Posterior vena cava (tissue), 2 donors: Measurements from ENCODE around the gene CFAP61. TPM values are rescaled to one million over a fixed set of nuclear protein-coding genes. Genes with fewer than 3 reads are reported as not detected.

Source experiments
- DNase-seq: peaks from one replicate; pipeline ENCODE4 v3.0.0-alpha.2; 2020; ENCODE audit warnings: low spot score
- intact Hi-C, 2 donors: fragments of 100-400 bp; cut with DNase I; formaldehyde crosslinking; loops; one replicate each; pipeline versions ENCODE4 v1.14.1 to v1.14.2; 2022 to 2023
- total RNA-seq, 2 donors: library from RNA; stranded (reverse); fragmentation: NEBNext Ultra II Directional; extraction: Animal tissue kit (Norgen Biotek cat#: 25700); gene quantifications; one replicate each; pipeline ENCODE4 v1.2.1, GENCODE V29; 2021
- donor health status: DM: yes; HTN: yes; CAD: no.
- donor health status: DM: yes; HTN: yes; CAD: no.

The CFAP61 gene
- total RNA-seq, 2 donors from 2014 or later, result 1.2 TPM; not detected in 1

- intact Hi-C loops, result loop anchor here in 1 of 2 donors (5.0 kb wide), 1 partner anchor 801 kb away; no protein-coding TSS in a partner anchor
- DNase-seq, result no peak
Observed at GRCh38 chr20:20023395-20023794, 28.9 kb upstream of the CFAP61 start.

- DNase-seq, result no peak
- intact Hi-C loops, result loop anchor here in 1 of 2 donors (5.0 kb wide), 1 partner anchor 803 kb away; no protein-coding TSS in a partner anchor
Observed at GRCh38 chr20:20024942-20025341, 27.4 kb upstream of the CFAP61 start.

GRCh38 chr20:20027284-20027683, 25.0 kb upstream of the CFAP61 start:
- intact Hi-C loops, result no loop called here

GRCh38 chr20:20031790-20032189, 20.5 kb upstream of the CFAP61 start:
- intact Hi-C loops, result no loop called here
- no peak for DNase-seq

More at GRCh38 chr20:20027284-20027683, 25.0 kb upstream of the CFAP61 start:
- no peak for DNase-seq

- intact Hi-C loops, result no loop called here
- DNase-seq, result no peak
Observed at GRCh38 chr20:20034486-20034885, 17.8 kb upstream of the CFAP61 start.

GRCh38 chr20:20036756-20037155, 15.6 kb upstream of the CFAP61 start:
- intact Hi-C loops, result no loop called here
- DNase-seq, result no peak

- DNase-seq, result no peak
- intact Hi-C loops, result no loop called here
Observed at GRCh38 chr20:20037960-20038359, 14.4 kb upstream of the CFAP61 start.

- no peak for DNase-seq
- intact Hi-C loops, result no loop called here
Observed at GRCh38 chr20:20038586-20038985, 13.7 kb upstream of the CFAP61 start.

- DNase-seq, result no peak
- intact Hi-C loops, result no loop called here
Observed at GRCh38 chr20:20039752-20040387, 12.5 kb upstream of the CFAP61 start.

GRCh38 chr20:20051767-20052073, 612 bp upstream of the CFAP61 start:
- intact Hi-C loops, result no loop called here
- no peak for DNase-seq

- DNase-seq, result no peak
- intact Hi-C loops, result no loop called here
Observed at GRCh38 chr20:20060234-20060998, 8.1 kb downstream of the CFAP61 start.

GRCh38 chr20:20063941-20064702, 11.8 kb downstream of the CFAP61 start:
- DNase-seq, result no peak
- intact Hi-C loops, result no loop called here

GRCh38 chr20:20065361-20065760, 13.0 kb downstream of the CFAP61 start:
- DNase-seq, result no peak
- intact Hi-C loops, result no loop called here

GRCh38 chr20:20070871-20071726, 18.8 kb downstream of the CFAP61 start:
- no peak for DNase-seq
- intact Hi-C loops, result no loop called here

GRCh38 chr20:20073801-20074371, 21.6 kb downstream of the CFAP61 start:
- intact Hi-C loops, result no loop called here
- no peak for DNase-seq

GRCh38 chr20:20075032-20075431, 22.7 kb downstream of the CFAP61 start:
- intact Hi-C loops, result no loop called here

GRCh38 chr20:20076297-20077065, 24.1 kb downstream of the CFAP61 start:
- no peak for DNase-seq
- intact Hi-C loops, result no loop called here

More at GRCh38 chr20:20075032-20075431, 22.7 kb downstream of the CFAP61 start:
- DNase-seq, result no peak

GRCh38 chr20:20078041-20078440, 25.7 kb downstream of the CFAP61 start:
- intact Hi-C loops, result no loop called here

More at GRCh38 chr20:20078041-20078440, 25.7 kb downstream of the CFAP61 start:
- DNase-seq, result no peak
